A549 (cell line): Measurements from ENCODE around the gene PCBP3. TPM values are rescaled to one million over a fixed set of nuclear protein-coding genes. Genes with fewer than 3 reads are reported as not detected.

Source experiments
- ATAC-seq, 2 experiments: fragments of 200-7000 bp in 1 of 2; fragments of >200 bp in 1 of 2; cut with Nextera tagmentation in 1 of 2; cut with Tn5 transposase in 1 of 2; 3 replicates each; pipeline versions ENCODE4 v1.8.0 to v1.9.1; 2018 to 2020; ENCODE audit warnings: mild to moderate bottlenecking in 1 of 2, moderate library complexity in 1 of 2
- CTCF ChIA-PET: fragments of 300-600 bp; sonication (Branson Sonifier 250); formaldehyde crosslinking; extraction: SDS; loops from one replicate; lab custom pipeline; 2021; ENCODE audit warnings: antibody characterized with exemption, inconsistent platforms; lab: Yijun Ruan, JAX
- POLR2A ChIA-PET: fragments of 350-600 bp; formaldehyde crosslinking; extraction: SDS; loops from one replicate; lab custom pipeline; 2021; ENCODE audit warnings: antibody characterized with exemption, inconsistent platforms; lab: Yijun Ruan, JAX
- DNase-seq, 2 experiments: peaks; one replicate each; pipeline versions ENCODE4 v3.0.0 to v3.0.0-alpha.2; 2011 to 2016; ENCODE audit warnings: low read depth in 1 of 2, low spot score in 1 of 2
- FAIRE-seq: peaks from 2 replicates; lab custom pipeline; 2011; peaks lifted over from hg19 to GRCh38; lab: Jason Lieb, UNC
- H3K27ac ChIP-seq, 2 experiments: fragments of >200 bp; sonication (Bioruptor Twin); formaldehyde crosslinking; 3 replicates each; pipeline ENCODE4 v1.5.1; 2016 to 2017
- H3K4me1 ChIP-seq: fragments of >200 bp; sonication (Bioruptor Twin); formaldehyde crosslinking; 3 replicates; pipeline ENCODE4 v1.6.1; 2016
- H3K4me2 ChIP-seq: fragments of >200 bp; sonication (Bioruptor Twin); formaldehyde crosslinking; 3 replicates; pipeline ENCODE4 v1.6.1; 2016
- H3K4me3 ChIP-seq: fragments of >200 bp; sonication (Bioruptor Twin); formaldehyde crosslinking; 3 replicates; pipeline ENCODE4 v1.5.1; 2016
- H3K9me3 ChIP-seq: fragments of >200 bp; sonication (Bioruptor Twin); formaldehyde crosslinking; 3 replicates; pipeline ENCODE4 v1.6.1; 2016
- BHLHE40 ChIP-seq: IDR thresholded peaks from 2 replicates; pipeline ENCODE4 v1.6.1; 2012; ENCODE audit warnings: low read depth, low read length, inconsistent platforms
- CBX2 ChIP-seq: fragments of 200-600 bp; sonication (generic); IDR thresholded peaks from 2 replicates; pipeline ENCODE4 v1.6.1; 2016; ENCODE audit warnings: low read depth, mild to moderate bottlenecking, borderline replicate concordance
- CBX8 ChIP-seq: fragments of 200-600 bp; sonication (generic); IDR thresholded peaks from 2 replicates; pipeline ENCODE4 v1.6.1; 2016
- EHF ChIP-seq: fragments of 250-450 bp; sonication (Bioruptor Pico); IDR thresholded peaks from 2 replicates; pipeline ENCODE4 v1.5.0; 2020; ENCODE audit warnings: mild to moderate bottlenecking
- ESRRA ChIP-seq: fragments of 150-350 bp; IDR thresholded peaks from 2 replicates; pipeline ENCODE4 v1.6.1; 2014; ENCODE audit warnings: mild to moderate bottlenecking, low read length, borderline replicate concordance
- FOSB ChIP-seq: fragments of 250-450 bp; sonication (Bioruptor Pico); IDR thresholded peaks from 2 replicates; pipeline ENCODE4 v1.5.0; 2020; ENCODE audit warnings: mild to moderate bottlenecking, moderate library complexity
- FOXS1 ChIP-seq: fragments of 250-450 bp; sonication (Bioruptor Pico); IDR thresholded peaks from 2 replicates; pipeline ENCODE4 v1.5.0; 2020; ENCODE audit warnings: mild to moderate bottlenecking, moderate library complexity
- GATA3 ChIP-seq: IDR thresholded peaks from 2 replicates; pipeline ENCODE4 v1.6.1; 2012; ENCODE audit warnings: borderline replicate concordance
- HOXA7 ChIP-seq: fragments of 250-450 bp; sonication (Bioruptor Pico); IDR thresholded peaks from 2 replicates; pipeline ENCODE4 v1.5.0; 2020; ENCODE audit warnings: mild to moderate bottlenecking, moderate library complexity
- HOXB13 ChIP-seq: fragments of 250-450 bp; sonication (Bioruptor Pico); IDR thresholded peaks from 2 replicates; pipeline ENCODE4 v1.5.0; 2020; ENCODE audit warnings: low read depth, mild to moderate bottlenecking, moderate library complexity
- JUN ChIP-seq, 2 experiments: fragments of >200 bp; sonication (Bioruptor Twin); formaldehyde crosslinking; IDR thresholded peaks; 2 replicates in 1 of 2; 3 replicates in 1 of 2; pipeline ENCODE4 v1.6.1; 2016 to 2017
- JUNB ChIP-seq: fragments of >200 bp; sonication (Bioruptor Twin); formaldehyde crosslinking; IDR thresholded peaks from 2 replicates; pipeline ENCODE4 v1.6.1; 2016
- POLR2A ChIP-seq: IDR thresholded peaks from 2 replicates; pipeline ENCODE4 v1.6.1; 2012; ENCODE audit warnings: mild to moderate bottlenecking, low read length
- RAD21 ChIP-seq, 2 experiments: fragments of >200 bp in 1 of 2; sonication (Bioruptor Twin) in 1 of 2; formaldehyde crosslinking in 1 of 2; IDR thresholded peaks in 1 of 2; conservative IDR thresholded peaks in 1 of 2; 2 replicates in 1 of 2; 3 replicates in 1 of 2; pipeline ENCODE4 v1.6.1; 2012 to 2018; ENCODE audit warnings: inconsistent platforms in 1 of 2
- RCOR1 ChIP-seq: fragments of 150-350 bp; IDR thresholded peaks from 2 replicates; pipeline ENCODE4 v1.6.1; 2014; ENCODE audit warnings: antibody characterized with exemption, low read length, low read depth
- RNF2 ChIP-seq: fragments of 200-600 bp; sonication (generic); IDR thresholded peaks from 2 replicates; pipeline ENCODE4 v1.6.1; 2016; ENCODE audit warnings: low read depth, mild to moderate bottlenecking, antibody characterized with exemption, moderate library complexity, borderline replicate concordance
- SREBF2 ChIP-seq: fragments of 450-650 bp; IDR thresholded peaks from 2 replicates; pipeline ENCODE4 v1.6.1; 2014; ENCODE audit warnings: mild to moderate bottlenecking, moderate library complexity
- WGBS: methylation state at CpG from one replicate; pipeline ENCODE4 v1.1.6; 2017; ENCODE audit errors: missing lambda C conversion rate; 5-methylcytosine and 5-hydroxymethylcytosine counted together
- polyA plus RNA-seq, 4 experiments: library from polyadenylated mRNA; depleted of rRNA in 3 of 4; stranded (reverse); fragments of >200 nt; fragmentation: RNase III in 1 of 4; extraction: RNeasy Plus Mini Kit Qiagen cat#74134 plus additional on column Dnase treatment in 1 of 4; gene quantifications; 2 replicates in 3 of 4; 3 replicates in 1 of 4; pipeline ENCODE4 v1.2.3, GENCODE V29; 2011 to 2017
- TF ChIP-seq, protein P1 (sequence below): fragments of 150-350 bp; IDR thresholded peaks from 2 replicates; pipeline ENCODE4 v1.6.1; 2014; ENCODE audit warnings: low read depth, mild to moderate bottlenecking, low read length
- TF ChIP-seq, protein P2 (sequence below): fragments of >200 bp; sonication (Bioruptor Twin); formaldehyde crosslinking; IDR thresholded peaks from 3 replicates; pipeline ENCODE4 v1.6.1; 2016
- TF ChIP-seq, protein P3 (sequence below): IDR thresholded peaks from 2 replicates; pipeline ENCODE4 v1.6.1; 2012
- TF ChIP-seq, protein P4 (sequence below): fragments of 450-650 bp; IDR thresholded peaks from 2 replicates; pipeline ENCODE4 v1.6.1; 2014; ENCODE audit warnings: antibody characterized with exemption

PCBP3 gene
- polyA plus RNA-seq, 2 of the 4 experiments (the other 2 are of a cell fraction): 0.30 to 0.34 TPM

DNA sequence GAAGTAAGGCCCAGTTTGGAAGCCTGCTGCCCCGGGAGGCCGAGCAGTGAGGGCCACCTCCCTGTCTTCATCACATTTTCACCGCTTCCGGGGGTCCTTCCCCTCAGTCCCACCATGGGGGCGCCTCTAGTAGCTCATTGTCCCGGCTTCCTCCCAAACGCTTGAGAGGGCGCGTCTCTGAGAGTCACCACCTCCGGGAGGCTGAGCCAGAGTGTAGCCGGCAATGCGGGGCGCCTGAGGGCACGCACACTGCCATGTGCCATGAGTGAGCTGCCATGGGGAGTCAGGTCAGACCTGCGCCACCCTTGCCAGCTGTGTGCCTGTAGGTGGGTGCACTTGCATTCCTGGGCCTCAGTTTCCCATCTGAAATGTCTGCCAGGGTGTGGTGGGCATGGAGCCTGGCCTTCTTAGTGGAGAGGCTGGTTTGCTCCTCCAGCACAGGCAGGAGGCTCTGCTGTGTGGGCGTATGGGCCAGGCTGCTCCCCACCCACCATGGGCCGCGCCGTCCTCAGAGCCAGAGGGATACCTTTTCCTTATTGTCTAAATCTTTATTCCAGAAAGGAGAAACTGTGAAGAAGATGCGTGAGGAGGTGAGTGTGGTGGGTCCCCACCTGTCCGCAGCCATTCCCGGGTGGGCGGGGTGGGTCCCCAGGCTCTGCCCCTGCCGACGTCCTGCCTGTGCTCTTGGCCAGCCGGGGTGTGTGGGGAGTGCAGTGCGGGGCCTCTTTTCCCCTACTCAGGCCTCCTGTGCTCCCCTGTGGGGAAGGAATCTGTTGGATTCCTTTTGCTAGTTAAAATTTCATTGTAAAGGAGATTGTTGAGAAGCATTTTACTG, 256.7 kb downstream of the PCBP3 start:
- POLR2A ChIA-PET: no interaction called here
- Histone ChIP-seq H3K4me3 (no peak overlapping the region), H3K4me2 (no peak overlapping the region), H3K4me1 (no peaks in the 10 kb centered on the region)
- CTCF ChIA-PET: no interaction called here
- 72% methylated on average over 18 of the region's 27 CpGs for WGBS
- TF ChIP-seq, protein P1, sequence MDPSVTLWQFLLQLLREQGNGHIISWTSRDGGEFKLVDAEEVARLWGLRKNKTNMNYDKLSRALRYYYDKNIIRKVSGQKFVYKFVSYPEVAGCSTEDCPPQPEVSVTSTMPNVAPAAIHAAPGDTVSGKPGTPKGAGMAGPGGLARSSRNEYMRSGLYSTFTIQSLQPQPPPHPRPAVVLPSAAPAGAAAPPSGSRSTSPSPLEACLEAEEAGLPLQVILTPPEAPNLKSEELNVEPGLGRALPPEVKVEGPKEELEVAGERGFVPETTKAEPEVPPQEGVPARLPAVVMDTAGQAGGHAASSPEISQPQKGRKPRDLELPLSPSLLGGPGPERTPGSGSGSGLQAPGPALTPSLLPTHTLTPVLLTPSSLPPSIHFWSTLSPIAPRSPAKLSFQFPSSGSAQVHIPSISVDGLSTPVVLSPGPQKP: no peak
- TF ChIP-seq POLR2A (no peak), RAD21 (conservative IDR thresholded peaks at IDR 0.05 in 1 of 2, IDR thresholded peaks at IDR 0.05 in 1 of 2) (no peak), RCOR1 (no peak), GATA3 (no peak), JUNB (no peak)
- TF ChIP-seq, protein P2, sequence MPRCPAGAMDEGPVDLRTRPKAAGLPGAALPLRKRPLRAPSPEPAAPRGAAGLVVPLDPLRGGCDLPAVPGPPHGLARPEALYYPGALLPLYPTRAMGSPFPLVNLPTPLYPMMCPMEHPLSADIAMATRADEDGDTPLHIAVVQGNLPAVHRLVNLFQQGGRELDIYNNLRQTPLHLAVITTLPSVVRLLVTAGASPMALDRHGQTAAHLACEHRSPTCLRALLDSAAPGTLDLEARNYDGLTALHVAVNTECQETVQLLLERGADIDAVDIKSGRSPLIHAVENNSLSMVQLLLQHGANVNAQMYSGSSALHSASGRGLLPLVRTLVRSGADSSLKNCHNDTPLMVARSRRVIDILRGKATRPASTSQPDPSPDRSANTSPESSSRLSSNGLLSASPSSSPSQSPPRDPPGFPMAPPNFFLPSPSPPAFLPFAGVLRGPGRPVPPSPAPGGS: no peak
- TF ChIP-seq, protein P3, sequence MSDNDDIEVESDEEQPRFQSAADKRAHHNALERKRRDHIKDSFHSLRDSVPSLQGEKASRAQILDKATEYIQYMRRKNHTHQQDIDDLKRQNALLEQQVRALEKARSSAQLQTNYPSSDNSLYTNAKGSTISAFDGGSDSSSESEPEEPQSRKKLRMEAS: no peak
- TF ChIP-seq, all 56 proteins: peak for 0
- Histone ChIP-seq H3K27ac (no peak overlapping the region), H3K9me3 (no peaks in the 10 kb centered on the region)
- DNase-seq (no peak), ATAC-seq (no peak), FAIRE-seq (no peak)

DNA sequence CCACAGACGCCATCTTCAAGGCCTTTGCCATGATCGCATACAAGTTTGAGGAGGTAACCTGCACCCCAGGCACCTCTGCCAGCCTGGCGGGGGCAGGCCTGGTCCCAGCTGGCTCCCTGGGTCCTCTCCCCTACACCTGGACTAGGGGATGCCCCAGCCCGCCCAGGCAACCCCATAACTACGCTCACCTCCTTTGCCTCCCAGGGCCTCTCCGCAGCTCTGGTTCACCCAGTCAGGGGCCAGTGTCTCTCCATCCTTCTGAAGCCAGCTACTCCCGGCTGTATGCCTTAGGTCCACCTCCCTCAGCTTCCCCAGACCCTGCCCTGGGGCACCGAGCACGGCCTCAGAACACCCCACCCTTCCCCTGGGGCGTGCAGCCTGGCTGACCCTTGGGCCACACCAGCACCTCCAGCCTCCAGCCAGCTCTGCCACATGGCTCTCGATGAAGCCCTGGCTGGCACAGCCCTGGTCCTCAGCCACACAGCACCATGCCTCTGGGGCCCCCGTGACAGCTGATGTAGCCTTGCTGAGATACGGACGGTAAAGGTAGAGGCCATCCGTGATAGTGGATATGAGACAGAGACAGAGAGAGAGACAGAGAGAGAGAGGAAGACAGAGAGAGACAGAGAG, 257.7 kb downstream of the PCBP3 start:
- 74% methylated on average over 7 of the region's 15 CpGs for WGBS
- ATAC-seq: no peak
- no peak for TF ChIP-seq CBX2
- Histone ChIP-seq H3K4me3 (no peak overlapping the region), H3K27ac (no peak overlapping the region), H3K4me2 (no peak overlapping the region), H3K4me1 (no peaks in the 10 kb centered on the region), H3K9me3 (no peaks in the 10 kb centered on the region)
- CTCF ChIA-PET: no interaction called here
- FAIRE-seq: no peak
- no peak for DNase-seq
- POLR2A ChIA-PET: no interaction called here

DNA sequence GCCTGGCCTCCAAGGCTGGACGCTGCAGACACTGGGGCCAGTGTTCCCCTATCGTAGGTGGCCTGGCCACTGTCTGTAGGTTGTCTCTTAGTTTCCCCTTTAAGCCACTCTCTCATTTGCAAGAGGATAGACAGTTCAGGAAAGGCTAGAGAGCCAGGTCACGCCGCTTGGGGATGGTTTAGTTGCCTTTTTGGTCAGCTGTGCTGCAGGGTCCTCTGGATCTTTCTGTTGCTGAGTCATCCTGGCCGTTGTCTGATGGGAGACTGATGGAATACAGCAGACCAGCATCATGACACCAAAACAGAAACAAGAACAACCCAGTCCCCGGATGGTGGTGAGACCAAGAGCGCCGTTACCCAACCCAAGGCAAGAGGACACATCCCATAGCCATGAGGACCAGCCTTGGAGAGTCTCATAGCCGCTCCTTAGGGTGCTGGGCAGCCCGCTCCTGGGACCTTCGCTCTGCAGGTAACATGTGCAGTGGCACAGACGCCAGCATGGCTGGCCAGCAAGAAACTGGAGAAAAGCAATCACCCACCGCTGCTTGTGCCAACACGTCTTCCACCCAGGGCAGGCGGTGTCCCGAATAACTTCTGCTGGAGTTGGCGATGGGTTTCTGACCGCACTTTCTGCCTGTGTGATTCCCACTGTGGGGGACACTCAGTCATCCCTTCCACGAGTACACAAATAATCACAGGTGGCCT, 258.9 kb downstream of the PCBP3 start:
- POLR2A ChIA-PET: no interaction called here
- H3K4me3 ChIP-seq: no peak overlapping the region
- no peak overlapping the region for H3K4me2 ChIP-seq
- WGBS: 67% methylated on average over 14 of the region's 19 CpGs
- TF ChIP-seq JUN (IDR thresholded peaks at IDR 0.05): no peak
- no peak for TF ChIP-seq RNF2
- TF ChIP-seq POLR2A: no peak
- TF ChIP-seq, protein P4, sequence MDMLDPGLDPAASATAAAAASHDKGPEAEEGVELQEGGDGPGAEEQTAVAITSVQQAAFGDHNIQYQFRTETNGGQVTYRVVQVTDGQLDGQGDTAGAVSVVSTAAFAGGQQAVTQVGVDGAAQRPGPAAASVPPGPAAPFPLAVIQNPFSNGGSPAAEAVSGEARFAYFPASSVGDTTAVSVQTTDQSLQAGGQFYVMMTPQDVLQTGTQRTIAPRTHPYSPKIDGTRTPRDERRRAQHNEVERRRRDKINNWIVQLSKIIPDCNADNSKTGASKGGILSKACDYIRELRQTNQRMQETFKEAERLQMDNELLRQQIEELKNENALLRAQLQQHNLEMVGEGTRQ: no peak
- TF ChIP-seq JUNB: no peak
- TF ChIP-seq HOXB13 (CRISPR knock-in tag): no peak
- TF ChIP-seq BHLHE40: no peak
- no peak for TF ChIP-seq CBX8
- no peak for TF ChIP-seq FOSB (CRISPR knock-in tag)
- TF ChIP-seq EHF (CRISPR knock-in tag): no peak
- no peak for TF ChIP-seq HOXA7 (CRISPR knock-in tag)
- TF ChIP-seq RCOR1: no peak
- no peak for TF ChIP-seq CBX2
- TF ChIP-seq SREBF2: no peak
- no peak for TF ChIP-seq FOXS1 (CRISPR knock-in tag)
- TF ChIP-seq ESRRA: no peak
- TF ChIP-seq, all 56 proteins: peak for 0
- no peaks in the 10 kb centered on the region for H3K4me1 ChIP-seq
- no peak overlapping the region for H3K27ac ChIP-seq
- no peak for DNase-seq
- ATAC-seq: no peak
- no peaks in the 10 kb centered on the region for H3K9me3 ChIP-seq
- CTCF ChIA-PET: no interaction called here
- FAIRE-seq: no peak
